Endothelial cell (in vitro differentiated cells): ENCODE measurements around the gene SERPINB4. TPM values are rescaled to one million over a fixed set of nuclear protein-coding genes. Genes with fewer than 3 reads are reported as not detected.

ENCODE experiments used
- DNase-seq: peaks from one replicate; pipeline ENCODE4 v3.0.0; 2021; ENCODE audit warnings: low spot score
- H3K27ac Mint-ChIP-seq: one replicate; pipeline ENCODE4 v1.8.0; 2021; ENCODE audit warnings: mixed read lengths, inconsistent platforms; ENCODE audit not compliant: unreplicated experiment
- H3K27me3 Mint-ChIP-seq: one replicate; pipeline ENCODE4 v1.8.0; 2021; ENCODE audit warnings: mild to moderate bottlenecking, moderate library complexity, mixed read lengths, inconsistent platforms; ENCODE audit not compliant: unreplicated experiment
- H3K36me3 Mint-ChIP-seq: one replicate; pipeline ENCODE4 v1.8.0; 2021; ENCODE audit warnings: mild to moderate bottlenecking, low read depth, mixed read lengths, inconsistent platforms; ENCODE audit not compliant: unreplicated experiment
- H3K4me1 Mint-ChIP-seq: one replicate; pipeline ENCODE4 v1.8.0; 2021; ENCODE audit warnings: mild to moderate bottlenecking, mixed read lengths, inconsistent platforms; ENCODE audit not compliant: unreplicated experiment
- H3K4me3 Mint-ChIP-seq: one replicate; pipeline ENCODE4 v1.8.0; 2021; ENCODE audit warnings: mild to moderate bottlenecking, mixed read lengths, inconsistent platforms; ENCODE audit not compliant: unreplicated experiment
- H3K9me3 Mint-ChIP-seq: one replicate; pipeline ENCODE4 v1.8.0; 2021; ENCODE audit warnings: mixed read lengths, inconsistent platforms; ENCODE audit not compliant: unreplicated experiment
- total RNA-seq: library from RNA; stranded (reverse); fragmentation: NEBNext Ultra II Directional; extraction: Animal tissue kit (Norgen Biotek cat#: 25700); gene quantifications from one replicate; pipeline ENCODE4 v1.2.1, GENCODE V29; 2021; ENCODE audit not compliant: unreplicated experiment
- TF ChIP-seq, protein P1 (sequence below): fragments of 200-600 bp; sonication (generic); IDR thresholded peaks from one replicate; pipeline ENCODE4 v1.5.0; 2021; ENCODE audit warnings: antibody characterized with exemption; ENCODE audit not compliant: unreplicated experiment

Gene SERPINB4
- total RNA-seq, 1 donor from 2014 or later = 0.41 TPM

- no peaks in the 10 kb centered on the region for H3K4me1 Mint-ChIP-seq
- H3K27me3 Mint-ChIP-seq = peaks cover 2% of the 10 kb centered on the region
- no peak for DNase-seq
- peaks cover 5% of the 10 kb centered on the region for H3K9me3 Mint-ChIP-seq
- no peak overlapping the region for H3K4me3 Mint-ChIP-seq
- H3K27ac Mint-ChIP-seq = no peak overlapping the region
- TF ChIP-seq, protein P1, sequence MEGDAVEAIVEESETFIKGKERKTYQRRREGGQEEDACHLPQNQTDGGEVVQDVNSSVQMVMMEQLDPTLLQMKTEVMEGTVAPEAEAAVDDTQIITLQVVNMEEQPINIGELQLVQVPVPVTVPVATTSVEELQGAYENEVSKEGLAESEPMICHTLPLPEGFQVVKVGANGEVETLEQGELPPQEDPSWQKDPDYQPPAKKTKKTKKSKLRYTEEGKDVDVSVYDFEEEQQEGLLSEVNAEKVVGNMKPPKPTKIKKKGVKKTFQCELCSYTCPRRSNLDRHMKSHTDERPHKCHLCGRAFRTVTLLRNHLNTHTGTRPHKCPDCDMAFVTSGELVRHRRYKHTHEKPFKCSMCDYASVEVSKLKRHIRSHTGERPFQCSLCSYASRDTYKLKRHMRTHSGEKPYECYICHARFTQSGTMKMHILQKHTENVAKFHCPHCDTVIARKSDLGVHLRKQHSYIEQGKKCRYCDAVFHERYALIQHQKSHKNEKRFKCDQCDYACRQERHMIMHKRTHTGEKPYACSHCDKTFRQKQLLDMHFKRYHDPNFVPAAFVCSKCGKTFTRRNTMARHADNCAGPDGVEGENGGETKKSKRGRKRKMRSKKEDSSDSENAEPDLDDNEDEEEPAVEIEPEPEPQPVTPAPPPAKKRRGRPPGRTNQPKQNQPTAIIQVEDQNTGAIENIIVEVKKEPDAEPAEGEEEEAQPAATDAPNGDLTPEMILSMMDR = no peak
- H3K36me3 Mint-ChIP-seq = no peaks in the 10 kb centered on the region
These were observed 39.1 kb upstream of the SERPINB4 start for GRCh38 chr18:63683152-63683551.

- no peak overlapping the region for H3K4me3 Mint-ChIP-seq
- H3K9me3 Mint-ChIP-seq = peaks cover 5% of the 10 kb centered on the region
- TF ChIP-seq, protein P1 = no peak
- no peak for DNase-seq
- no peak overlapping the region for H3K27ac Mint-ChIP-seq
- H3K36me3 Mint-ChIP-seq = no peaks in the 10 kb centered on the region
- H3K27me3 Mint-ChIP-seq = peaks cover 2% of the 10 kb centered on the region
- no peaks in the 10 kb centered on the region for H3K4me1 Mint-ChIP-seq
These were observed 37.6 kb upstream of the SERPINB4 start for GRCh38 chr18:63681449-63682340.

DNA sequence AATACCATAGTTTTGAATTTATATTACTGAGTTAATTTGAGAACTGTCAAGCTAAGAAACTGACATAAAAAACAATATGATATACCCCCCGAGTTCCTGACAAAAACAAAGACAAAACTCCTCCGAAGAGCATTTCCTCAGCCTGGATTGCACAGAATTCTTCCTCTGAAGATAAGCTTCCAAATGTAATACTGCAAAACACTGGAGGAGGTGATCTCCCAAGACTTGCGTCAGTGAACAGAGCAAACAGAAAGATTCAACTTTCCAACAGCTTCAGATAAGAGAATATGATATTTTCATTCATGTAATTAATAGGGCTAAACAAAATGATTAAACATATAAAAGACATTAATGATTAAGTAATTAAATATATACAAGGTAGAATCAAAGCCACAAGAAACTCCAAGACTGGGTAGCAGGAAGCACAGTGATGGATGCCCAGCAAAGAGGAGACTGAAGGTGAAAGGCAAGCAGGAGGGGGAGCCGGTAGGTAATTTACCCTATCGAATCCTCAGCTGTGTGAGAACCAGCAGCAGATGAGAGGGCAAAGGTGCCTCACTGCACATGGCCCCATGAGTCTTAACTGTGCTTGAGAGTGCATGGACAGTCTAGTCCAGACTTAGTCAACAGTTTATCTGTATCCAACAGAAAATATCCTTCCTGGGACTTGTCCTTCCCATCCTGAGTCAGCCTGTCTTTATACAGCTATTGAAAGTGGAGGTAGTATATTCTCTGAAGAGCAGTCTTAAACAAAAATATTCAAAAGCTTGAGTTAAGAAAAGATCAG, 36.0 kb upstream of the SERPINB4 start:
- no peak overlapping the region for H3K27ac Mint-ChIP-seq
- DNase-seq = no peak
- H3K9me3 Mint-ChIP-seq = peaks cover 5% of the 10 kb centered on the region
- H3K4me3 Mint-ChIP-seq = no peak overlapping the region
- H3K4me1 Mint-ChIP-seq = no peaks in the 10 kb centered on the region
- H3K27me3 Mint-ChIP-seq = peaks cover 2% of the 10 kb centered on the region
- TF ChIP-seq, protein P1 = no peak
- no peaks in the 10 kb centered on the region for H3K36me3 Mint-ChIP-seq

DNA sequence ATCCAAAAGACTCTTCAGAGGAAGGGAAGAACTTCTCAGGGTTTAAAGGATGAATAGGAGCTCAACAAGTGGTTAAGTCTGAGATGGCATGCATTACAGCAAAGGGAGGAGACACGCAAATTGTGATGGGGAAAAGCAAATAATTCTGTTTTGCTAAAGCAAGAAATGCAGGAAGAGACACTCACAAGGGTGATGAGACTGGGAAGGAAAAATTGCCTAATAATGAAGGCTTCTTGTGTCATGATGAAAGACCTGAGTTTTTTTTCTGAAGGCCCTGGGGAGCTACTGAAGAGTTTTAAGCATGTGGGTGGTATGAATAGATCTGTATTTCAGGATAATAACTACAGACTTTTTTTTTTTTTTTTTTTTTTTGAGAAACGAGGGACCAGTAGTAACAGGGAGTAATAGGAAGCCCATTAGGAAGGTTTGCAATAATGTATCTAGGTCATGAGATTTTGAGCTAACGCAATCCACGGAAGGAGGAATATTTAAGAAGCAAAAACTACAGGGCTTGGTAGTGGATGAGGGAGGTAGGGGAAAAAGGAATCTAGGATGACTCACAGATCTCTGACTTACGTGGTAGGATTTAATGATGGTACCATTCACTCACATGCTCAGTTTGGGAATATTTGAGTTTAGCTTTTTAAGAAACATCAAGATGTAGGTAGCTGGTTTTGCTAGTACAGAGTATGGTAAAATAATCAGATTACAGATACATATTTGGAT, 33.6 kb upstream of the SERPINB4 start:
- Mint-ChIP-seq H3K36me3 (no peaks in the 10 kb centered on the region), H3K9me3 (peaks cover 5% of the 10 kb centered on the region), H3K27me3 (no peaks in the 10 kb centered on the region), H3K4me3 (no peak overlapping the region), H3K4me1 (no peaks in the 10 kb centered on the region), H3K27ac (no peak overlapping the region)
- DNase-seq = no peak
- TF ChIP-seq, protein P1 = no peak
